ENCODE results near the gene MALT1. TPM values are rescaled to one million over a fixed set of nuclear protein-coding genes. Genes with fewer than 3 reads are reported as not detected.

MALT1 gene
- total RNA-seq, 1 experiment from 2014 or later, result 22.6 TPM

- Histone ChIP-seq H3K9me3 (no peaks in the 10 kb centered on the region), H3K4me1 (no peaks in the 10 kb centered on the region), H3K4me3 (ENCODE audit: low read depth, low read length) (no peak overlapping the region), H3K27me3 (replicated peaks; ENCODE audit: control insufficient read depth, insufficient read depth, low read length) (no peaks in the 10 kb centered on the region), H3K36me3 (ENCODE audit: control insufficient read depth, insufficient read depth, low read length) (no peaks in the 10 kb centered on the region)
- ChIA-PET POLR2A (no interaction called here), CTCF (no interaction called here)
- no peak for TF ChIP-seq CTCF (IDR thresholded peaks at IDR 0.05; ENCODE audit: insufficient read depth in 1 of 2, low read depth in 1 of 2, low read length in 1 of 2, severe bottlenecking in 1 of 2, unreplicated experiment in 1 of 2)
- DNase-seq, result no peak
- Mint-ChIP-seq H3K9me3 (ENCODE audit: unreplicated experiment) (no peaks in the 10 kb centered on the region), H3K27ac (ENCODE audit: unreplicated experiment) (no peak overlapping the region), H3K27me3 (ENCODE audit: insufficient read depth, unreplicated experiment) (no peaks in the 10 kb centered on the region), H3K36me3 (ENCODE audit: insufficient read depth, unreplicated experiment) (peaks cover 21% of the 10 kb centered on the region), H3K4me3 (ENCODE audit: unreplicated experiment) (no peak overlapping the region), H3K4me1 (ENCODE audit: low read depth, unreplicated experiment) (peaks cover 20% of the 10 kb centered on the region)
- BruUV-seq (replicated peaks), result no TSS peak
- intact Hi-C loops (cut with micrococcal nuclease; ENCODE audit: unreplicated experiment), result loop anchor here (5.0 kb wide), 1 partner anchor 123 kb away; no protein-coding TSS in a partner anchor
Measured at GRCh38 chr18:58674863-58675472, 3.7 kb downstream of the MALT1 start.

GRCh38 chr18:58676270-58676669, 5.0 kb downstream of the MALT1 start:
- intact Hi-C loops (cut with micrococcal nuclease; ENCODE audit: unreplicated experiment), result no loop called here
- CTCF ChIA-PET, result no interaction called here
- H3K27ac Mint-ChIP-seq (ENCODE audit: unreplicated experiment), result no peak overlapping the region

GRCh38 chr18:58682429-58683069, 11.3 kb downstream of the MALT1 start:
- H3K4me1 ChIP-seq, result no peaks in the 10 kb centered on the region
- ChIA-PET POLR2A (no interaction called here), CTCF (no interaction called here)
- no TSS peak for BruUV-seq (replicated peaks)
- TF ChIP-seq CTCF (IDR thresholded peaks at IDR 0.05; ENCODE audit: insufficient read depth in 1 of 2, low read depth in 1 of 2, low read length in 1 of 2, severe bottlenecking in 1 of 2, unreplicated experiment in 1 of 2), result no peak
- no peak for DNase-seq
- H3K4me3 Mint-ChIP-seq (ENCODE audit: unreplicated experiment), result no peak overlapping the region
- H3K4me3 ChIP-seq (ENCODE audit: low read depth, low read length), result no peak overlapping the region
- intact Hi-C loops (cut with micrococcal nuclease; ENCODE audit: unreplicated experiment), result no loop called here
- no peaks in the 10 kb centered on the region for H3K27me3 ChIP-seq (replicated peaks; ENCODE audit: control insufficient read depth, insufficient read depth, low read length)
- H3K27me3 Mint-ChIP-seq (ENCODE audit: insufficient read depth, unreplicated experiment), result no peaks in the 10 kb centered on the region
- no peak overlapping the region for H3K27ac Mint-ChIP-seq (ENCODE audit: unreplicated experiment)
- no peaks in the 10 kb centered on the region for H3K9me3 ChIP-seq
- peaks cover 15% of the 10 kb centered on the region for H3K36me3 Mint-ChIP-seq (ENCODE audit: insufficient read depth, unreplicated experiment)
- H3K4me1 Mint-ChIP-seq (ENCODE audit: low read depth, unreplicated experiment), result peaks cover 7% of the 10 kb centered on the region
- H3K9me3 Mint-ChIP-seq (ENCODE audit: unreplicated experiment), result no peaks in the 10 kb centered on the region
- H3K36me3 ChIP-seq (ENCODE audit: control insufficient read depth, insufficient read depth, low read length), result peaks cover 2% of the 10 kb centered on the region; the same call in 1 of the 2 replicates

More at GRCh38 chr18:58676270-58676669, 5.0 kb downstream of the MALT1 start:
- no peaks in the 10 kb centered on the region for H3K4me1 ChIP-seq
- Mint-ChIP-seq H3K4me1 (ENCODE audit: low read depth, unreplicated experiment) (peaks cover 20% of the 10 kb centered on the region), H3K9me3 (ENCODE audit: unreplicated experiment) (no peaks in the 10 kb centered on the region), H3K4me3 (ENCODE audit: unreplicated experiment) (no peak overlapping the region), H3K36me3 (ENCODE audit: insufficient read depth, unreplicated experiment) (peaks cover 21% of the 10 kb centered on the region), H3K27me3 (ENCODE audit: insufficient read depth, unreplicated experiment) (no peaks in the 10 kb centered on the region)
- no peak for TF ChIP-seq CTCF (IDR thresholded peaks at IDR 0.05; ENCODE audit: insufficient read depth in 1 of 2, low read depth in 1 of 2, low read length in 1 of 2, severe bottlenecking in 1 of 2, unreplicated experiment in 1 of 2)
- DNase-seq, result no peak
- no peak overlapping the region for H3K4me3 ChIP-seq (ENCODE audit: low read depth, low read length)
- POLR2A ChIA-PET, result no interaction called here
- H3K27me3 ChIP-seq (replicated peaks; ENCODE audit: control insufficient read depth, insufficient read depth, low read length), result no peaks in the 10 kb centered on the region
- H3K36me3 ChIP-seq (ENCODE audit: control insufficient read depth, insufficient read depth, low read length), result no peaks in the 10 kb centered on the region
- H3K9me3 ChIP-seq, result no peaks in the 10 kb centered on the region
- no TSS peak for BruUV-seq (replicated peaks)

All from Caco-2 (cell line).